GM13977 (cell line): ENCODE measurements around the gene HIVEP3.

Experiments
- DNase-seq: peaks from one replicate; pipeline ENCODE4 v3.0.0; 2012; ENCODE audit warnings: low spot score
- in situ Hi-C: fragments of 300-500 bp; cut with MboI; formaldehyde crosslinking; loops from one replicate; pipeline ENCODE4 v1.12.0; 2022; ENCODE audit warnings: low sequenced_read_pairs, low pct_unique_long_range_greater_than_20kb, mixed read lengths, inconsistent platforms; ENCODE audit not compliant: unreplicated experiment
- TF ChIP-seq, protein P1 (sequence below): IDR thresholded peaks from 2 replicates; pipeline ENCODE4 v1.5.1; 2012; ENCODE audit warnings: mild to moderate bottlenecking, control low read depth; ENCODE audit not compliant: insufficient read depth; ENCODE audit errors: extremely low read depth, missing control alignments

The HIVEP3 gene

DNA sequence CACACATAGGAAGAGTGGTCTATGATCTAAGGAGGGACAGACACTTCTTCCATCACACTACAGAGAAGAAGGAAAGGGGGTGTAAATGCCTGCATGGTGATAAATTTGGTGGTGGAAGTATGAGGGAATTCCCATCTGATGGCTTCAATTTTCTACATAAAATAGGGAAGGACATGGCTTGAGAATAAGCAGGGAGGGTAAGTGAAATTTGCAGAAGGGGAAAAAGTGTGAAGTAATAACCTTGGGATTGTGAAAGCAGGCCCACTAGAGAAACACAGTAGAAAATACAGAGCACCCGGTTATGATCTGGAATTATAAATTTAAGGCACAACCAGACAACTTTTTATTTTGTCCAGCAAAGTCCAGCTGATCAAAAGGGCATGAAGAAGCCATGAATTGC, 22.7 kb upstream of the HIVEP3 start:
- TF ChIP-seq, protein P1, sequence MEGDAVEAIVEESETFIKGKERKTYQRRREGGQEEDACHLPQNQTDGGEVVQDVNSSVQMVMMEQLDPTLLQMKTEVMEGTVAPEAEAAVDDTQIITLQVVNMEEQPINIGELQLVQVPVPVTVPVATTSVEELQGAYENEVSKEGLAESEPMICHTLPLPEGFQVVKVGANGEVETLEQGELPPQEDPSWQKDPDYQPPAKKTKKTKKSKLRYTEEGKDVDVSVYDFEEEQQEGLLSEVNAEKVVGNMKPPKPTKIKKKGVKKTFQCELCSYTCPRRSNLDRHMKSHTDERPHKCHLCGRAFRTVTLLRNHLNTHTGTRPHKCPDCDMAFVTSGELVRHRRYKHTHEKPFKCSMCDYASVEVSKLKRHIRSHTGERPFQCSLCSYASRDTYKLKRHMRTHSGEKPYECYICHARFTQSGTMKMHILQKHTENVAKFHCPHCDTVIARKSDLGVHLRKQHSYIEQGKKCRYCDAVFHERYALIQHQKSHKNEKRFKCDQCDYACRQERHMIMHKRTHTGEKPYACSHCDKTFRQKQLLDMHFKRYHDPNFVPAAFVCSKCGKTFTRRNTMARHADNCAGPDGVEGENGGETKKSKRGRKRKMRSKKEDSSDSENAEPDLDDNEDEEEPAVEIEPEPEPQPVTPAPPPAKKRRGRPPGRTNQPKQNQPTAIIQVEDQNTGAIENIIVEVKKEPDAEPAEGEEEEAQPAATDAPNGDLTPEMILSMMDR = no peak
- in situ Hi-C loops = no loop called here
- DNase-seq = no peak

DNA sequence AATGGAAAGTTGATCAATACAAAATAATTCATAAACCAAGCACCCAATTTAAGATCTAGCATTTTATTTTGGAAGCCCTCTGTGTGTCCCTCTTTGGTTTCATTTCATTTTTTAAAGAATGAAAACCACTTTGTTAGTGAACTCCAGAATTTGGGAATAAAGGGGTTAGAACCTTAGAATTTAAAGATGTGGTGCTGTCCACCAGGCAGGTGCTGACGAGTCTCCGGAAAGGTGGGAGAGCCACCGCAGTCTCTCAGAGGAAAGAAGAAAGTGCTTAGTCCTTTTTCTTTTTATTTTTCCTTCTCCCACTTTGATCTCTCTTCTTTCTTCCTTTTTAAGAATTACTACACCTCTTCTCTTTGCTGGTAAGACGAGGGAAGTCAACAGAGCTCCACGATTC, 20.5 kb upstream of the HIVEP3 start:
- TF ChIP-seq, protein P1 = no peak
- in situ Hi-C loops = no loop called here
- no peak for DNase-seq

DNA sequence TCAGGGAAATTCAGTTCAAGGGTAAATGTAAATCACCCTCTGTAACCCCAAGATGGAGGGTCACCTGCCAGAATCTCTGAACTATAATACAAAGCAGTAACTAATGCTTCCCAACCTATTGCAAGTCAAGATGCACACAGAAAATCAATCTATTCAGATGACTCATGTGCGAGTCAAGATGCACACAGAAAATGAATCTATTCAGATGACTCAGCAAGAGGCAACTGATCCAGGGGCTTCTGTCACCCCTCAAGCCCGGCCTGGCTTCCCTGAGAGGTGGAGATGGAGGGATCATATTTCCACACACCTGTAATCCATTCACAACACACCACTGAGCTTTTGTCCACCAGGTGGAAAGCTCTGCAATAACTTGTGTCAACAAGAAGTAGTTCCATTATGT, 17.4 kb upstream of the HIVEP3 start:
- TF ChIP-seq, protein P1 = no peak
- DNase-seq = no peak
- in situ Hi-C loops = no loop called here

DNA sequence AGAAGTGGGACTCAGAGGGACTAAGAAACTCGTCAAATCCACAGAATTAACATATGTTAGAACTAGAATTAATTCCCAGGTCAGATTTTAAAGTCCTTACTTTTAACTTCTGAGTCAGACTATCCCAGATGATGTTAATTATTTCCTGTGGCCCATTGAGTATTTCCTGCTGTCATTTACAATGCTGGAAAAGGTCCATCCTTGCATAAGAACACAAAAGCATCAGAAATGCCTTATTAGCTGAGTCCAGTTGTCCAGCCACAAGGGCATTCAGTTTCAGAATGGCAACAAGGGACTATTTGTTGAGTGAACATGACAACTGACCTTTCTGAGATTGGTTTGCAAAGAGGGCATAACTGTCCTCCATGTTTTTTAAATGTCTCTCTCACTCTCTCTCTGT, 16.5 kb upstream of the HIVEP3 start:
- TF ChIP-seq, protein P1 = no peak
- in situ Hi-C loops = no loop called here
- DNase-seq = no peak

DNA sequence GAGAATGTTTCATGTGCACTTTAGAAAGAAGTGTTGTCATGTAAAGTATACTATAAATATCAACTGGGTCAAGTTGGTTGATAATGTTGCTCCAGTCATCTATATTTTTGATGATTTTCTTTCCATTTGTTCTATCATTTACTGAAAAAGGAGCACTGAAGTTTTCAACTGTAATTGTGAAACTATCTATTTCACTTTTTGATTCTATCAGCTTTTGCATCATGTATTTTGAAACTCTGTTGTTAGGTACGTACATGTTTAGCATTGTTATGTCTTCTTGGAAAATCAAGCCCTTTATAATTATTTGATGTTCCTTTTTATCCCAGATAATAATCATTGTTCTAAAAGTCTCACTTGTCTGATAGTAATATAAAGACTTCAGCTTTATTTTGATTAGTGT, 14.4 kb upstream of the HIVEP3 start:
- DNase-seq = no peak
- in situ Hi-C loops = no loop called here
- TF ChIP-seq, protein P1 = no peak

DNA sequence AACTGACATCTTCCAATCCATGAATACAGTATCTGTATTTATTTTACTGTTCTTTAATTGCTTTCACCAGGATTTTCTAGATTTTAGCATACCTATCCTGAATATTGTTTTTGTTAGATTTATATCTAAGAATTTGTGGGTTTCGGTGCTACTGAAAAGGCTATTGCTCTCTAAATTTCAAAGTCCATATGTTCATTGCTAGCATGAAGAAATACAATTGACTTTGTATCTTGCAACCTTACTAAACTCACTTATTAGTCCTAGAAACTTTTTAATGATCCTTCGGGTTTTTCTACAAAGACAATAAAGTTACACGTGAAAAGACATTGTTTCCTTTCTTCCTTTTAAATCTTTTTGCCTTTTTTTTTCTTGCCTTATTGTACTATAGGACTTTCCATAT, 12.9 kb upstream of the HIVEP3 start:
- in situ Hi-C loops = no loop called here

More for the DNA sequence above, 12.9 kb upstream of the HIVEP3 start:
- DNase-seq = no peak
- TF ChIP-seq, protein P1 = no peak
